K562 (cell line): Measurements from ENCODE around the gene QRICH1. TPM values are rescaled to one million over a fixed set of nuclear protein-coding genes. Genes with fewer than 3 reads are reported as not detected.

Experiments used
- ATAC-seq: fragments of 200-7000 bp; cut with Tn5 transposase; 3 replicates; pipeline ENCODE4 v1.9.1; 2020; ENCODE audit warnings: moderate library complexity
- BruUV-seq: library from RNA; stranded (reverse); fragments of 400-500 nt; replicated peaks from 2 replicates; lab custom pipeline; 2021; lab: Mats Ljungman, UMichigan
- CTCF ChIA-PET: fragments of 300-600 bp; formaldehyde crosslinking; extraction: SDS; loops from one replicate; lab custom pipeline; 2021; ENCODE audit warnings: low intra/inter-chr PET ratio; lab: Yijun Ruan, JAX
- POLR2A ChIA-PET: fragments of 300-600, 350-650 bp; sonication (Branson Sonifier 250); formaldehyde crosslinking; extraction: SDS; loops from one replicate; lab custom pipeline; 2021; ENCODE audit warnings: antibody characterized with exemption, inconsistent platforms; lab: Yijun Ruan, JAX
- DNase-seq, 4 experiments: peaks; one replicate each; pipeline versions ENCODE4 v3.0.0 to v3.0.0-alpha.2; 2011 to 2018; ENCODE audit warnings: low spot score in 3 of 4, mixed read lengths in 3 of 4; ENCODE audit errors: extremely low read depth in 1 of 4
- FAIRE-seq: peaks from 2 replicates; lab custom pipeline; 2011; peaks lifted over from hg19 to GRCh38; lab: Jason Lieb, UNC
- H2AFZ ChIP-seq: 2 replicates; pipeline ENCODE4 v1.6.0; 2011; ENCODE audit warnings: low read depth, low read length, control low read depth, inconsistent platforms
- H3K27ac ChIP-seq: fragments of 200-600 bp; 3 replicates; pipeline ENCODE4 v1.8.0; 2011; ENCODE audit warnings: low read depth, mild to moderate bottlenecking, control low read depth, inconsistent platforms, low read length, moderate library complexity, mixed read lengths; ENCODE audit errors: extremely low read depth
- H3K27me3 ChIP-seq, 2 experiments: fragments of 300-600 bp in 1 of 2; 2 replicates in 1 of 2; 3 replicates in 1 of 2; pipeline versions ENCODE4 v1.6.0 to v1.8.0; 2011; ENCODE audit warnings: inconsistent platforms in 2 of 2, low read length in 2 of 2, mild to moderate bottlenecking in 1 of 2, mixed read lengths in 1 of 2, moderate library complexity in 1 of 2; ENCODE audit not compliant: control insufficient read depth in 2 of 2, insufficient read depth in 2 of 2
- H3K36me3 ChIP-seq: fragments of 300-600 bp; 3 replicates; pipeline ENCODE4 v1.8.0; 2011; ENCODE audit warnings: mild to moderate bottlenecking, low read length, inconsistent platforms; ENCODE audit not compliant: control insufficient read depth, insufficient read depth
- H3K4me1 ChIP-seq, 2 experiments: fragments of 200-600 bp in 1 of 2; replicated peaks in 1 of 2; 2 replicates in 1 of 2; 3 replicates in 1 of 2; pipeline versions ENCODE4 v1.5.1 to v1.8.0; 2011; ENCODE audit warnings: inconsistent platforms in 2 of 2, low read length in 2 of 2, mild to moderate bottlenecking in 1 of 2, mixed read lengths in 1 of 2, moderate library complexity in 1 of 2; ENCODE audit not compliant: control insufficient read depth in 2 of 2, insufficient read depth in 2 of 2
- H3K4me2 ChIP-seq: 2 replicates; pipeline ENCODE4 v1.6.1; 2011; ENCODE audit warnings: low read length, control low read depth, inconsistent platforms, mixed read lengths; ENCODE audit not compliant: insufficient read depth
- H3K4me3 ChIP-seq: fragments of 200-600 bp; sonication (generic), shearing (Covaris generic); 2 replicates; pipeline ENCODE4 v1.5.1; 2016; ENCODE audit warnings: control low read depth, inconsistent platforms
- H3K79me2 ChIP-seq: fragments of 200-600 bp; 3 replicates; pipeline ENCODE4 v1.8.0; 2011; ENCODE audit warnings: low read length, inconsistent platforms; ENCODE audit not compliant: control insufficient read depth, insufficient read depth
- H3K9ac ChIP-seq, 2 experiments: 2 replicates each; pipeline versions ENCODE4 v1.6.0 to v1.6.1; 2011; ENCODE audit warnings: low read depth in 2 of 2, low read length in 2 of 2, control low read depth in 1 of 2, inconsistent platforms in 1 of 2, mild to moderate bottlenecking in 1 of 2, mixed read lengths in 1 of 2; ENCODE audit not compliant: insufficient read depth in 1 of 2
- H3K9me1 ChIP-seq: one replicate; pipeline ENCODE4 v1.6.0; 2011; ENCODE audit warnings: inconsistent platforms, mild to moderate bottlenecking, low read length, moderate library complexity; ENCODE audit not compliant: control insufficient read depth, insufficient read depth
- H3K9me3 ChIP-seq: replicated peaks from 2 replicates; pipeline ENCODE4 v1.5.1; 2011; ENCODE audit warnings: low read depth, low read length, inconsistent platforms; ENCODE audit not compliant: control insufficient read depth, insufficient read depth
- H4K20me1 ChIP-seq: replicated peaks from 2 replicates; pipeline ENCODE4 v1.6.1; 2011; ENCODE audit warnings: low read length, inconsistent platforms, mixed read lengths; ENCODE audit not compliant: control insufficient read depth, insufficient read depth
- MYBL2 ChIP-seq, 2 experiments: fragments of 450-650 bp in 1 of 2; sonication (generic) in 1 of 2; formaldehyde crosslinking in 1 of 2; IDR thresholded peaks; 2 replicates each; pipeline versions ENCODE4 v1.6.1 to v1.8.1; 2017 to 2022; ENCODE audit warnings: borderline replicate concordance in 1 of 2, inconsistent platforms in 1 of 2, low read depth in 1 of 2, mild to moderate bottlenecking in 1 of 2, missing genetic modification reagents in 1 of 2, moderate library complexity in 1 of 2
- MYNN ChIP-seq, 2 experiments: sonication (generic); formaldehyde crosslinking in 1 of 2; IDR thresholded peaks; 2 replicates each; pipeline versions ENCODE4 v1.5.0 to v1.6.1; 2016 to 2020; ENCODE audit warnings: antibody characterized with exemption in 1 of 2, missing genetic modification reagents in 1 of 2
- TCFL5 ChIP-seq: fragments of 250-450 bp; sonication (Bioruptor Pico); conservative IDR thresholded peaks from 2 replicates; pipeline ENCODE4 v1.6.1; 2021; ENCODE audit warnings: mild to moderate bottlenecking, moderate library complexity, matching md5 sums
- ZBTB49 ChIP-seq: sonication (generic); formaldehyde crosslinking; IDR thresholded peaks from 2 replicates; pipeline ENCODE4 v1.8.0; 2022; ENCODE audit warnings: missing genetic modification reagents, mild to moderate bottlenecking, borderline replicate concordance
- WGBS: fragments of 100-300 bp; shearing (Covaris generic); methylation state at CpG from one replicate; pipeline ENCODE4 v1.1.6; 2016; ENCODE audit warnings: low coverage, mixed read lengths; ENCODE audit not compliant: insufficient coverage; ENCODE audit errors: missing lambda C conversion rate; 5-methylcytosine and 5-hydroxymethylcytosine counted together
- in situ Hi-C: fragments of 300-500 bp; cut with MboI; formaldehyde crosslinking; loops from 4 replicates; pipeline ENCODE4 v1.15.0; 2018; ENCODE audit warnings: inconsistent platforms, mixed read lengths
- intact Hi-C: fragments of 100-400 bp; cut with micrococcal nuclease; formaldehyde crosslinking; loops from 2 replicates; pipeline ENCODE4 v1.14.2; 2022
- polyA plus RNA-seq, 8 experiments: library from polyadenylated mRNA; depleted of rRNA in 4 of 8; stranded (reverse) in 5 of 8; unstranded in 3 of 8; fragments of >200 nt; fragmentation: Nextera tagmentation in 2 of 8; fragmentation: Illumina TruSeq in 1 of 8; extraction: Ambion mirVana in 2 of 8; extraction: Trizol in 1 of 8; gene quantifications; 2 replicates each; pipeline versions ENCODE4 v1.2.1 to v1.2.3, GENCODE V29; 2011 to 2014; ENCODE audit warnings: inconsistent platforms in 1 of 8, missing spikeins in 1 of 8
- total RNA-seq, 7 experiments: library from RNA; depleted of rRNA in 6 of 7; stranded (reverse); fragments of >200 nt in 6 of 7; fragmentation: Illumina TruSeq in 2 of 7; extraction: Trizol in 2 of 7; gene quantifications; 2 replicates each; pipeline versions ENCODE4 v1.2.1 to v1.2.3, GENCODE V29; 2011 to 2021; ENCODE audit warnings: low replicate concordance in 1 of 7
- TF ChIP-seq, protein P1 (sequence below), 2 experiments: fragments of 450-650 bp in 1 of 2; IDR thresholded peaks; 2 replicates each; pipeline ENCODE4 v1.6.1; 2011 to 2017; ENCODE audit warnings: low read depth in 2 of 2, antibody characterized with exemption in 1 of 2, borderline replicate concordance in 1 of 2, low read length in 1 of 2, mild to moderate bottlenecking in 1 of 2, mixed read lengths in 1 of 2; ENCODE audit not compliant: control insufficient read depth in 1 of 2

QRICH1 gene
- total and polyA plus RNA-seq, 9 of the 15 experiments (the other 6 are each of a cell fraction or from before 2014, with no cell fraction given), result 20.1 to 99.2 (median 56.7) TPM

GRCh38 chr3:48999085-48999858 is 94.6 kb downstream of the QRICH1 start:
- no peak for FAIRE-seq

GRCh38 chr3:48997714-48998637 is 95.9 kb downstream of the QRICH1 start:
- H3K36me3 ChIP-seq, result no peaks in the 10 kb centered on the region
- in situ Hi-C loops, result no loop called here
- H3K27me3 ChIP-seq, result no peaks in the 10 kb centered on the region
- CTCF ChIA-PET, result no interaction called here
- no peak overlapping the region for H3K4me2 ChIP-seq
- peak; percentile 26; the same call in 2 of the 3 replicates for ATAC-seq
- POLR2A ChIA-PET, result interaction anchor here (1.0 to 1.5 kb wide), 2 partner anchors 10 kb away, joined by 5 read pairs; partner anchors contain the start of gene WDR6
- no peak overlapping the region for H3K27ac ChIP-seq
- no peak overlapping the region for H2AFZ ChIP-seq
- WGBS, result 44% methylated on average over 13 of the region's 20 CpGs
- H3K9ac ChIP-seq, result peak overlapping the region in 1 of 2 experiments; percentile 76; a peak in 1 of 4 replicates
- FAIRE-seq, result no peak
- no peaks in the 10 kb centered on the region for H3K9me1 ChIP-seq
- no TSS peak for BruUV-seq
- H3K79me2 ChIP-seq, result no peaks in the 10 kb centered on the region
- H3K4me1 ChIP-seq, result peaks cover 0 to 10% of the 10 kb centered on the region in 2 experiments; a peak in 2 of 5 replicates
- H3K9me3 ChIP-seq, result no peaks in the 10 kb centered on the region
- peak in 2 of 4 experiments; percentile 20 to 38 for DNase-seq
- H4K20me1 ChIP-seq, result no peaks in the 10 kb centered on the region
- H3K4me3 ChIP-seq, result no peak overlapping the region
- intact Hi-C loops, result no loop called here
- TF ChIP-seq ZBTB49 (CRISPR knock-in tag), result no peak
- TF ChIP-seq, protein P1, sequence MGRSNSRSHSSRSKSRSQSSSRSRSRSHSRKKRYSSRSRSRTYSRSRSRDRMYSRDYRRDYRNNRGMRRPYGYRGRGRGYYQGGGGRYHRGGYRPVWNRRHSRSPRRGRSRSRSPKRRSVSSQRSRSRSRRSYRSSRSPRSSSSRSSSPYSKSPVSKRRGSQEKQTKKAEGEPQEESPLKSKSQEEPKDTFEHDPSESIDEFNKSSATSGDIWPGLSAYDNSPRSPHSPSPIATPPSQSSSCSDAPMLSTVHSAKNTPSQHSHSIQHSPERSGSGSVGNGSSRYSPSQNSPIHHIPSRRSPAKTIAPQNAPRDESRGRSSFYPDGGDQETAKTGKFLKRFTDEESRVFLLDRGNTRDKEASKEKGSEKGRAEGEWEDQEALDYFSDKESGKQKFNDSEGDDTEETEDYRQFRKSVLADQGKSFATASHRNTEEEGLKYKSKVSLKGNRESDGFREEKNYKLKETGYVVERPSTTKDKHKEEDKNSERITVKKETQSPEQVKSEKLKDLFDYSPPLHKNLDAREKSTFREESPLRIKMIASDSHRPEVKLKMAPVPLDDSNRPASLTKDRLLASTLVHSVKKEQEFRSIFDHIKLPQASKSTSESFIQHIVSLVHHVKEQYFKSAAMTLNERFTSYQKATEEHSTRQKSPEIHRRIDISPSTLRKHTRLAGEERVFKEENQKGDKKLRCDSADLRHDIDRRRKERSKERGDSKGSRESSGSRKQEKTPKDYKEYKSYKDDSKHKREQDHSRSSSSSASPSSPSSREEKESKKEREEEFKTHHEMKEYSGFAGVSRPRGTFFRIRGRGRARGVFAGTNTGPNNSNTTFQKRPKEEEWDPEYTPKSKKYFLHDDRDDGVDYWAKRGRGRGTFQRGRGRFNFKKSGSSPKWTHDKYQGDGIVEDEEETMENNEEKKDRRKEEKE (IDR thresholded peaks at IDR 0.05; ENCODE audit: borderline replicate concordance in 1 of 2, control insufficient read depth in 1 of 2, low read depth in 2 of 2, low read length in 1 of 2), result no peak
- TF ChIP-seq MYNN (IDR thresholded peaks at IDR 0.05), result peak; percentile 97
- no peak for TF ChIP-seq MYNN (CRISPR knock-in tag; IDR thresholded peaks at IDR 0.05)

More at GRCh38 chr3:48999085-48999858, 94.6 kb downstream of the QRICH1 start:
- 7% methylated on average over 6 of the region's 8 CpGs for WGBS
- BruUV-seq, result no TSS peak
- POLR2A ChIA-PET, result no interaction called here
- Histone ChIP-seq H3K36me3 (no peaks in the 10 kb centered on the region), H4K20me1 (no peaks in the 10 kb centered on the region), H3K4me2 (no peak overlapping the region), H3K9ac (no peak overlapping the region; a peak in 1 of 4 replicates), H3K4me1 (peaks cover 0 to 10% of the 10 kb centered on the region in 2 experiments; a peak in 2 of 5 replicates), H3K9me1 (no peaks in the 10 kb centered on the region), H3K9me3 (no peaks in the 10 kb centered on the region), H3K27ac (no peak overlapping the region), H3K79me2 (no peaks in the 10 kb centered on the region), H2AFZ (no peak overlapping the region), H3K4me3 (no peak overlapping the region), H3K27me3 (no peaks in the 10 kb centered on the region)
- DNase-seq (no peak), ATAC-seq (no peak)
- no peak for TF ChIP-seq MYBL2 (IDR thresholded peaks at IDR 0.05; ENCODE audit: low read depth)
- TF ChIP-seq MYBL2 (CRISPR knock-in tag; IDR thresholded peaks at IDR 0.05; ENCODE audit: borderline replicate concordance), result no peak
- no peak for TF ChIP-seq TCFL5 (CRISPR knock-in tag)
- intact Hi-C loops (no loop called here), in situ Hi-C loops (no loop called here)
- CTCF ChIA-PET, result no interaction called here
